Heart left ventricle (tissue), 13 donors: Measurements from ENCODE around the gene LRMDA.

Experiments
- POLR2A ChIP-seq, 2 donors: fragments of 450-650 bp; IDR thresholded peaks; one replicate each; pipeline ENCODE4 v1.6.1; 2017; ENCODE audit warnings: antibody characterized with exemption in 2 of 2, mild to moderate bottlenecking in 2 of 2, moderate library complexity in 2 of 2
- TF ChIP-seq, protein P1 (sequence below), 12 donors: fragments of 200-600 bp; sonication (generic) in 4 of 12; IDR thresholded peaks; one replicate each; pipeline versions ENCODE4 v1.5.0 to v1.8.0; 2018 to 2022; ENCODE audit warnings: antibody characterized with exemption in 12 of 12, mild to moderate bottlenecking in 5 of 12
- donor health status: ischemic (EF 13 %, LVEDD 7.1; RV severe dilation, severe dysfunction).
- donor health status: DM: no; HTN: yes; CAD: no.
- donor health status: DM: no; HTN: no; CAD: no.
- donor health status: ischemic (EF 25% LVEDD 6.9; RV normal size, moderate dysfunction).
- donor health status: ischemic (EF 25% LVEDD 5.7; RV mildly dilated, moderate dysfunction).
- donor health status: ischemic (EF 35%, LVEDD 5.7; RV mildly dilated, moderate dysfunction).
- donor health status: nonischemic (EF 11% LVEDD 7.7; RV severe dilation, severe dysfunction).
- donor health status: DM: yes; HTN: yes; CAD: no.
- donor health status: PGD.
- donor health status: ischemic (EF 29% LVEDD 5.4; RV normal size, mild dysfunction).
- donor health status: nonischemic (EF 23%, LVEDD 6.1; RV moderate dilation, normal function).

DNA sequence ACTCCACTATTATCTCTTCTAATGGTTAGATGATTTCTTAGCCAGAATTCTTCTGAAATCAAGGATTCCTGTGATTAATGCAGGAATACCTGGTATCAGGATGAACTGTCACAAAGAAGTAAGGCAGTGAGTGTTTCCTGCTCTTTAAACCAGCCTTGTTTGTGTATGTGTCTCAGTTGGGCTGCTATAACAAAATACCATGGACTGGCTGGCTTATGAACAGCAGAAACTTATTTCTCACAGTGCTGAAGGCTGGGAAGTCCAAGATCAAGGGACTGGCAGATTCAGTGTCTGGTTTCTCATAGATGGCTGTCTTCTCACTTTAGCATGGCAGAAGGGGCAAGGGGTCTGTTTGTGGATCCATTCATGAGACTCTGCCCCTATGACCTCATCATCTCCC is 42.7 kb downstream of the LRMDA start:
- TF ChIP-seq, protein P1, sequence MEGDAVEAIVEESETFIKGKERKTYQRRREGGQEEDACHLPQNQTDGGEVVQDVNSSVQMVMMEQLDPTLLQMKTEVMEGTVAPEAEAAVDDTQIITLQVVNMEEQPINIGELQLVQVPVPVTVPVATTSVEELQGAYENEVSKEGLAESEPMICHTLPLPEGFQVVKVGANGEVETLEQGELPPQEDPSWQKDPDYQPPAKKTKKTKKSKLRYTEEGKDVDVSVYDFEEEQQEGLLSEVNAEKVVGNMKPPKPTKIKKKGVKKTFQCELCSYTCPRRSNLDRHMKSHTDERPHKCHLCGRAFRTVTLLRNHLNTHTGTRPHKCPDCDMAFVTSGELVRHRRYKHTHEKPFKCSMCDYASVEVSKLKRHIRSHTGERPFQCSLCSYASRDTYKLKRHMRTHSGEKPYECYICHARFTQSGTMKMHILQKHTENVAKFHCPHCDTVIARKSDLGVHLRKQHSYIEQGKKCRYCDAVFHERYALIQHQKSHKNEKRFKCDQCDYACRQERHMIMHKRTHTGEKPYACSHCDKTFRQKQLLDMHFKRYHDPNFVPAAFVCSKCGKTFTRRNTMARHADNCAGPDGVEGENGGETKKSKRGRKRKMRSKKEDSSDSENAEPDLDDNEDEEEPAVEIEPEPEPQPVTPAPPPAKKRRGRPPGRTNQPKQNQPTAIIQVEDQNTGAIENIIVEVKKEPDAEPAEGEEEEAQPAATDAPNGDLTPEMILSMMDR (IDR thresholded peaks at IDR 0.05): no peak
- TF ChIP-seq POLR2A (IDR thresholded peaks at IDR 0.05): no peak
